ENCODE results near the gene NSUN2. TPM values are rescaled to one million over a fixed set of nuclear protein-coding genes. Genes with fewer than 3 reads are reported as not detected.

The NSUN2 gene
- total RNA-seq, 4 donors from 2014 or later, result 29.9 to 77.1 (median 51.7) TPM

- Histone ChIP-seq H3K27me3 (no peaks in the 10 kb centered on the region), H3K36me3 (peaks cover 0 to 62% (median 30%) of the 10 kb centered on the region in 4 donors), H3K27ac (no peak overlapping the region), H3K4me1 (no peaks in the 10 kb centered on the region), H3K9me3 (no peaks in the 10 kb centered on the region), H3K4me3 (no peak overlapping the region)
- no peak for DNase-seq
- WGBS, 2 donors (ENCODE audit: low coverage in 1 of 2), result 99% methylated on average over 11 of the region's 11 CpGs; no CpG with 5 or more reads in 1 of the 2 donors
- TF ChIP-seq CTCF (IDR thresholded peaks at IDR 0.05) (no peak), EP300 (IDR thresholded peaks at IDR 0.05; ENCODE audit: low read depth) (no peak), POLR2A (IDR thresholded peaks at IDR 0.05) (no peak), POLR2AphosphoS5 (IDR thresholded peaks at IDR 0.05) (no peak)
- intact Hi-C loops (cut with DNase I; ENCODE audit: low total_unique reads), result no loop called here
- in situ Hi-C loops (cut with MboI; ENCODE audit: low pct_ligation_motif_present in 1 of 4, low pct_unique_long_range_greater_than_20kb in 1 of 4, low sequenced_read_pairs in 3 of 4), result loop anchor here in 1 of 4 donors (25.0 kb wide), 1 partner anchor 135 kb away; no protein-coding TSS in a partner anchor
Observed at GRCh38 chr5:6601816-6602215, 31.0 kb downstream of the NSUN2 start.

GRCh38 chr5:6601271-6601670 is 31.6 kb downstream of the NSUN2 start:
- H3K4me3 ChIP-seq, result no peak overlapping the region
- DNase-seq, result no peak
- TF ChIP-seq EP300 (IDR thresholded peaks at IDR 0.05; ENCODE audit: low read depth), result no peak
- H3K4me1 ChIP-seq, result no peaks in the 10 kb centered on the region
- in situ Hi-C loops (cut with MboI; ENCODE audit: low pct_ligation_motif_present in 1 of 4, low pct_unique_long_range_greater_than_20kb in 1 of 4, low sequenced_read_pairs in 3 of 4), result loop anchor here in 1 of 4 donors (25.0 kb wide), 1 partner anchor 136 kb away; no protein-coding TSS in a partner anchor
- no peaks in the 10 kb centered on the region for H3K27me3 ChIP-seq
- intact Hi-C loops (cut with DNase I; ENCODE audit: low total_unique reads), result no loop called here
- H3K36me3 ChIP-seq, result peaks cover 0 to 63% (median 30%) of the 10 kb centered on the region in 4 donors
- H3K27ac ChIP-seq, result no peak overlapping the region
- WGBS, 2 donors (ENCODE audit: low coverage in 1 of 2), result 91% methylated on average over 11 of the region's 11 CpGs
- H3K9me3 ChIP-seq, result no peaks in the 10 kb centered on the region

- no peaks in the 10 kb centered on the region for H3K4me1 ChIP-seq
- H3K36me3 ChIP-seq, result peaks cover 0 to 56% (median 26%) of the 10 kb centered on the region in 4 donors
- H3K27me3 ChIP-seq, result no peaks in the 10 kb centered on the region
- in situ Hi-C loops (cut with MboI; ENCODE audit: low pct_ligation_motif_present in 1 of 4, low pct_unique_long_range_greater_than_20kb in 1 of 4, low sequenced_read_pairs in 3 of 4), result loop anchor here in 2 of 4 donors (25.0 kb wide), 2 partner anchors 138 to 1112 kb away; no protein-coding TSS in a partner anchor
- no peak overlapping the region for H3K4me3 ChIP-seq
- TF ChIP-seq CTCF (IDR thresholded peaks at IDR 0.05), result no peak
- TF ChIP-seq POLR2A (IDR thresholded peaks at IDR 0.05), result no peak
- no peak for TF ChIP-seq EP300 (IDR thresholded peaks at IDR 0.05; ENCODE audit: low read depth)
- no peak for TF ChIP-seq POLR2AphosphoS5 (IDR thresholded peaks at IDR 0.05)
- H3K9me3 ChIP-seq, result no peaks in the 10 kb centered on the region
- no peak overlapping the region for H3K27ac ChIP-seq
- DNase-seq, result no peak
- WGBS, 2 donors (ENCODE audit: low coverage in 1 of 2), result 89% methylated on average over 8 of the region's 8 CpGs; no CpG with 5 or more reads in 1 of the 2 donors
- intact Hi-C loops (cut with DNase I; ENCODE audit: low total_unique reads), result no loop called here
Observed at GRCh38 chr5:6599739-6600138, 33.1 kb downstream of the NSUN2 start.

- Histone ChIP-seq H3K27me3 (no peaks in the 10 kb centered on the region), H3K4me3 (no peak overlapping the region), H3K36me3 (peaks cover 0 to 43% (median 19%) of the 10 kb centered on the region in 4 donors), H3K9me3 (no peaks in the 10 kb centered on the region), H3K27ac (no peak overlapping the region), H3K4me1 (no peaks in the 10 kb centered on the region)
- DNase-seq, result no peak
- WGBS, 2 donors (ENCODE audit: low coverage in 1 of 2), result 71 to 82% methylated on average over 2 to 14 of the region's 14 CpGs
- in situ Hi-C loops (cut with MboI; ENCODE audit: low pct_ligation_motif_present in 1 of 4, low pct_unique_long_range_greater_than_20kb in 1 of 4, low sequenced_read_pairs in 3 of 4) (loop anchor here in 1 of 4 donors (25.0 kb wide), 1 partner anchor 1111 kb away; no protein-coding TSS in a partner anchor), intact Hi-C loops (cut with DNase I; ENCODE audit: low total_unique reads) (no loop called here)
- TF ChIP-seq POLR2A (IDR thresholded peaks at IDR 0.05) (no peak), CTCF (IDR thresholded peaks at IDR 0.05) (no peak), EP300 (IDR thresholded peaks at IDR 0.05; ENCODE audit: low read depth) (no peak), POLR2AphosphoS5 (IDR thresholded peaks at IDR 0.05) (no peak)
Observed at GRCh38 chr5:6598351-6598900, 34.4 kb downstream of the NSUN2 start.

All from transverse colon (tissue), 4 donors.